Lower leg skin (tissue), 4 donors: ENCODE results near the gene CRKL. TPM values are rescaled to one million over a fixed set of nuclear protein-coding genes. Genes with fewer than 3 reads are reported as not detected.
A peak's percentile ranks its signal among the peaks of the same experiment; 100 is the strongest.

Source experiments
- DNase-seq, 2 donors: peaks; one replicate each; pipeline ENCODE4 v3.0.0-alpha.2; 2019; ENCODE audit warnings: low spot score in 2 of 2
- H3K4me3 ChIP-seq: fragments of 200-600 bp; sonication (generic); 2 replicates; pipeline ENCODE4 v1.5.1; 2017; ENCODE audit warnings: mild to moderate bottlenecking, low read depth; ENCODE audit not compliant: poor library complexity, severe bottlenecking
- POLR2A ChIP-seq, 2 donors: fragments of 450-650 bp; IDR thresholded peaks; one replicate each; pipeline ENCODE4 v1.6.1; 2016 to 2017; ENCODE audit warnings: antibody characterized with exemption in 2 of 2, mild to moderate bottlenecking in 1 of 2, moderate library complexity in 1 of 2
- WGBS, 2 donors: methylation state at CpG; one replicate each; pipeline ENCODE4 v1.1.5; 2018; 5-methylcytosine and 5-hydroxymethylcytosine counted together
- intact Hi-C: fragments of 100-400 bp; cut with DNase I; formaldehyde crosslinking; loops from one replicate; pipeline ENCODE4 v1.15.0; 2023; ENCODE audit warnings: low total_unique reads
- total RNA-seq, 4 donors: library from RNA; depleted of rRNA; stranded (reverse); fragments of >200 nt; gene quantifications; one replicate each; pipeline ENCODE4 v1.1.0, GENCODE V29; 2016
- TF ChIP-seq, protein P1 (sequence below), 3 donors: fragments of 450-650 bp; IDR thresholded peaks; one replicate each; pipeline ENCODE4 v1.5.1; 2016; ENCODE audit warnings: antibody characterized with exemption in 3 of 3, mild to moderate bottlenecking in 3 of 3, moderate library complexity in 2 of 3

The CRKL gene
- total RNA-seq, 4 donors from 2014 or later: 54.3 to 94.1 (median 64.9) TPM

DNA sequence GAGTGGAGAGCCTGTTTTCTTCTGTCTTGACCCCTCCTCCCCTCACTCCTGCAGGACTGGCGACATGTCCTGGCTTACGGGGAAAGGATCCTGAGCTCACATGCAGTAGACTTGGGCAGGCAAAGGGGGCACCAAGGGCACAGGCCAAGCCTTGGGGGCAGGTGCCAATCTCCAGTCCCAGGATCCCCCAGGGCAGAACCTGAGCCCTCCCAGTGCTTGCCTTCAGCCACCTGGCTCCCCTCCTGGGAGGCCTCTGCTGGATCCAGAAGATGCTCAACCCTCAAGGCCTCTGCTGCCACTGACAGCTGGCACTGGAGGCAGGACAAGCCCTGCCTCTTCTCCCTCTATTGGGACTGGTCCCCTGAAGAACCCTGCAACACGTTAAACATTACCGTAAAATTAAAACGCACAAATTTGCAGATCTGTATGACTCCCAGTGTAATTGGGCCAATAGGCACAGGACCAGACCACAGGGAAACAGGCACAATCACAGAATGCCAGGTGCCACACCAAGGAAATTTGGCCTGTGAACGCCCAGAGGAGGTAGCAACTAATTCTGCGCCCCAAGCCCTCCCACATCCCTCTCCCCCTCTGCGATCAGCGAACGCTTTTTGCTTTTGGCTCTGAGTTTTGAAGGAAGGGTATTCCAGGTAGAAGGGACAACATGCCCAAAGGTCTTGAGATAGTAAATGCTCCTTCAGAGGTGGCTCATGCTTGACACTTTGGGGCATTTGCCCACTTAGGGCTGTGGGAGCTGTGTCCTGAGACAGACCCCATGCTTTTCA, 63.9 kb downstream of the CRKL start:
- WGBS, 2 donors: 41 to 49% methylated on average over 10 of the region's 10 CpGs
- H3K4me3 ChIP-seq: peak overlapping the region; percentile 68
- TF ChIP-seq POLR2A (IDR thresholded peaks at IDR 0.05): no peak
- TF ChIP-seq, protein P1, sequence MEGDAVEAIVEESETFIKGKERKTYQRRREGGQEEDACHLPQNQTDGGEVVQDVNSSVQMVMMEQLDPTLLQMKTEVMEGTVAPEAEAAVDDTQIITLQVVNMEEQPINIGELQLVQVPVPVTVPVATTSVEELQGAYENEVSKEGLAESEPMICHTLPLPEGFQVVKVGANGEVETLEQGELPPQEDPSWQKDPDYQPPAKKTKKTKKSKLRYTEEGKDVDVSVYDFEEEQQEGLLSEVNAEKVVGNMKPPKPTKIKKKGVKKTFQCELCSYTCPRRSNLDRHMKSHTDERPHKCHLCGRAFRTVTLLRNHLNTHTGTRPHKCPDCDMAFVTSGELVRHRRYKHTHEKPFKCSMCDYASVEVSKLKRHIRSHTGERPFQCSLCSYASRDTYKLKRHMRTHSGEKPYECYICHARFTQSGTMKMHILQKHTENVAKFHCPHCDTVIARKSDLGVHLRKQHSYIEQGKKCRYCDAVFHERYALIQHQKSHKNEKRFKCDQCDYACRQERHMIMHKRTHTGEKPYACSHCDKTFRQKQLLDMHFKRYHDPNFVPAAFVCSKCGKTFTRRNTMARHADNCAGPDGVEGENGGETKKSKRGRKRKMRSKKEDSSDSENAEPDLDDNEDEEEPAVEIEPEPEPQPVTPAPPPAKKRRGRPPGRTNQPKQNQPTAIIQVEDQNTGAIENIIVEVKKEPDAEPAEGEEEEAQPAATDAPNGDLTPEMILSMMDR (IDR thresholded peaks at IDR 0.05): no peak
- no peak for DNase-seq
- intact Hi-C loops: no loop called here

DNA sequence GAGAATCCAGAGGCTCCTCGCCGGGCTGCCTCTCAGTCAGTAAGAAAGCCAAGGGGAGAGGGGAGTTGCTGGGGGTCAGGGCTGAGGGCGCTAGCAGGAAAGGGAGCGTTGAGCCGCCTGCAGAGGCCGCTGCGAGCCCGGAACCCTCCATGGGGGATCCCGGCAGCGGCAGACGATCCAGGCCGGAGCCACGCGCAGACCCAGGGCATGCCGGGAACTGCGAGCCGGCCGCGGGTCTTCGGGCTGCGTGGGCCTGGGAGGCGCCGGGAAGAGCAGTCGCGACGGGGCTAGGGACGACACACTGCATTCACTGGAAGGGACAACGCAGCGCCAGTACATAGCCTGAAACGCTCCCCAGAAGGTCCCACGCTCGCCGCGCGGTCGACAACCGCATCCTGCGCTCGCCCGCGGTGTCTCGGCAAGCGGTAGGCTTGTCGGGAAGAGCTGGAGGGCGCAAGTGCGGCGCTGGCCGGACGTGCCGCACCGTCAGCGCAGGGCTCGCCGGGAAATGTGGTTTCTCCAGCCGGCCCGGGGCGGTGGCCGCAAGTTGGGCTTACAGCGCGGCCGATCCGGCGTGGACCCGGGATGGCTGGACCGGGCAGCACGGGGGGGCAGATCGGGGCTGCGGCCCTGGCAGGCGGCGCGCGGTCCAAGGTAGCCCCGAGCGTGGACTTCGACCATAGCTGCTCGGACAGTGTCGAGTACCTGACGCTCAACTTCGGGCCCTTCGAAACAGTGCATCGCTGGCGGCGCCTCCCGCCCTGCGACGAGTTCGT, 64.8 kb downstream of the CRKL start, which contains the start of gene LZTR1:
LZTR1 (plus strand) TSS at position 511 of the 776 bp plus-strand sequence; CDS start at position 586, 75 bp downstream.
- 0% methylated on average over 58 to 76 of the region's 87 CpGs for WGBS, 2 donors
- peak within 1 kb of the TSS; percentile 68 for H3K4me3 ChIP-seq
- peak in 1 of 2 donors; percentile 62 for TF ChIP-seq POLR2A (IDR thresholded peaks at IDR 0.05)
- TF ChIP-seq, protein P1 (IDR thresholded peaks at IDR 0.05): no peak
- intact Hi-C loops: no loop called here
- DNase-seq: peak; percentile 59 to 95

DNA sequence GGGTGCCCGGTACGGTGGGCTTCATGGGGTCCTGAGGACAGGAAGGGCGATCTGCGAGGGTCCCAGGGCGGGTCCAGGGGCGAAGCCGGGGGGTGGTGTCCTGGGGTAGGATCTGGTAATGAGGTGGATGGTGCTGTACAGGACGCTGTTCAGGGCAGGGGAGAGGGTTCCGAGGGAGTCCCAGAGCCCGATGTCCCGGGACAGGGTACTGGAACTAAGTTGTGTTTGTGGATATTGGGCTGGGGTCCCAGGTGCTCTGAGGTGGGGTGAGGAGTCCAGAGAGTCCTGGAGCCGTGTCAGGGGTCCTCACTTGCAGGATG, 65.3 kb downstream of the CRKL start:
- no peak for TF ChIP-seq POLR2A (IDR thresholded peaks at IDR 0.05)
- TF ChIP-seq, protein P1 (IDR thresholded peaks at IDR 0.05): no peak
- peak overlapping the region; percentile 68 for H3K4me3 ChIP-seq
- WGBS, 2 donors: 1% methylated on average over 12 of the region's 12 CpGs

DNA sequence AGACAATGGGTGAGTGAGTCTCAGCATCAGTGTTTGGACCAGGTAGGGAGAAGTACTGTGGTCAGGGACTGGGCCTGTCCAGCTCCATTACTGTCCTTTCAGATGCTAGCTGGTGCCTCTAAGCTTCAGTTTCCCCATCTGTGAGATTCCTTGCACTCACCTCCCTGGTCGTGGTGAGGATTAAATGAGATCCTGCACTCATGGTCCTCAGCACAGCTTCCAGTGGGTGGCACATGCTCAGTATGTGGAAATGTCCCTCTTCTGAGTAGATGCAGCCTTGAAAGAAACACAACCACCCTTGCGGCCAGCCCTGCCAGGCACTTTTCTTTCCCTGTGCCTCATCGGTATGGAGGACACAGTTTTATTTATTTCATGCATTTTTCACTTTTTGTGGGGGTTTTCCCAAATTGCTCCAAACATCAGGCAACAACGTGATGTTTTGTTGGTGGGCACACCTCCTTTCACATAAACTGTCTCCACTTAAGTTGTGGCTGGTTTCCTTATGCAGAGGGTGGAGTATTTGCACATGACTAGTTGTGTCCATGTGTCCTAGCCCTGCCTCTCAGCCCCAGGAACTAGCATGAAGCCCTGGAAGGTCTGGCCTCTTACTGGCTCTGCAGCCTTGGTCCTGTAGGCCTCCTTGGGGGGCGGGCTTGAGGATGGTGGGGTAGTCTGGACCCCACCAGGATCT, 66.0 kb downstream of the CRKL start:
- 60 to 73% methylated on average over 5 of the region's 5 CpGs for WGBS, 2 donors
- no peak overlapping the region for H3K4me3 ChIP-seq
- TF ChIP-seq POLR2A (IDR thresholded peaks at IDR 0.05): no peak
- TF ChIP-seq, protein P1 (IDR thresholded peaks at IDR 0.05): no peak
- DNase-seq: no peak
- intact Hi-C loops: no loop called here

More for the DNA sequence above, 65.3 kb downstream of the CRKL start:
- DNase-seq: no peak
- intact Hi-C loops: no loop called here

DNA sequence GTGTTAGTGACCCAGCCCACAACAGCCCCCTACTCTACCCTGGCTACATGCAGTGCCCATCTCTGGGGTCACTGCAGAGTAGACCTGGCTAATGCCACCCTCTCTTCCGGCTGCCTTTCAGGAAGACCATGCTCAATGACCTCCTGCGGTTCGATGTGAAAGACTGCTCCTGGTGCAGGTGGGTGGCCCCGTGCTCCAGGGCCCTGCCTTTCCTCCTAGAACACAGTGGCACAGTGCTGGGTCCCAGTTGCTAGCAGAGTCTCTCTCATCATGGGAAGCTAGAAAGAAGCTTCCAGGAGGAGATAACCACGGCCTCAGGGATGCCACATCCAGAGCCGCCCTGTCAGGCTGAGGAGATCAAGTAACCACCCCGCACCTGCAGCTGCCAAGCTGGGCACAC, 68.5 kb downstream of the CRKL start:
- TF ChIP-seq, protein P1 (IDR thresholded peaks at IDR 0.05): no peak
- no peak for TF ChIP-seq POLR2A (IDR thresholded peaks at IDR 0.05)
- intact Hi-C loops: no loop called here
- 94 to 95% methylated on average over 7 of the region's 7 CpGs for WGBS, 2 donors
- no peak for DNase-seq
- no peak overlapping the region for H3K4me3 ChIP-seq
